ENCODE results near the gene ITPR2.
"Not testable (repeated sequence)": the region's sequence is repeated elsewhere in the genome, so short reads cannot be mapped to it uniquely, and the experiment has no call there.

Gene ITPR2

GRCh38 chr12:26327975-26328644, 504.9 kb downstream of the ITPR2 start:
- in situ Hi-C loops (cut with HindIII; ENCODE audit: low sequenced_read_pairs) = no loop called here

- in situ Hi-C loops (cut with HindIII; ENCODE audit: low sequenced_read_pairs) = no loop called here
Measured at GRCh38 chr12:26323673-26324072, 509.3 kb downstream of the ITPR2 start.

- in situ Hi-C loops (cut with HindIII; ENCODE audit: low sequenced_read_pairs) = no loop called here
Measured at GRCh38 chr12:26319511-26319910, 513.5 kb downstream of the ITPR2 start.

GRCh38 chr12:26318661-26319068, 514.3 kb downstream of the ITPR2 start:
- in situ Hi-C loops (cut with HindIII; ENCODE audit: low sequenced_read_pairs) = no loop called here

GRCh38 chr12:26317942-26318575, 514.9 kb downstream of the ITPR2 start:
- in situ Hi-C loops (cut with HindIII; ENCODE audit: low sequenced_read_pairs) = no loop called here

- in situ Hi-C loops (cut with HindIII; ENCODE audit: low sequenced_read_pairs) = not testable (repeated sequence)
Measured at GRCh38 chr12:26314103-26314502, 518.9 kb downstream of the ITPR2 start.

GRCh38 chr12:26310489-26310888, 522.5 kb downstream of the ITPR2 start:
- in situ Hi-C loops (cut with HindIII; ENCODE audit: low sequenced_read_pairs) = not testable (repeated sequence)

- in situ Hi-C loops (cut with HindIII; ENCODE audit: low sequenced_read_pairs) = no loop called here
Measured at GRCh38 chr12:26309634-26310033, 523.4 kb downstream of the ITPR2 start.

- in situ Hi-C loops (cut with HindIII; ENCODE audit: low sequenced_read_pairs) = no loop called here
Measured at GRCh38 chr12:26304273-26304672, 528.7 kb downstream of the ITPR2 start.

- in situ Hi-C loops (cut with HindIII; ENCODE audit: low sequenced_read_pairs) = no loop called here
Measured at GRCh38 chr12:26303418-26303817, 529.6 kb downstream of the ITPR2 start.

GRCh38 chr12:26302776-26303175, 530.2 kb downstream of the ITPR2 start:
- in situ Hi-C loops (cut with HindIII; ENCODE audit: low sequenced_read_pairs) = no loop called here

GRCh38 chr12:26299751-26300150, 533.2 kb downstream of the ITPR2 start:
- in situ Hi-C loops (cut with HindIII; ENCODE audit: low sequenced_read_pairs) = no loop called here

- in situ Hi-C loops (cut with HindIII; ENCODE audit: low sequenced_read_pairs) = no loop called here
Measured at GRCh38 chr12:26298785-26299621, 534.0 kb downstream of the ITPR2 start.

GRCh38 chr12:26297396-26298070, 535.5 kb downstream of the ITPR2 start:
- in situ Hi-C loops (cut with HindIII; ENCODE audit: low sequenced_read_pairs) = no loop called here

GRCh38 chr12:26295001-26295400, 538.0 kb downstream of the ITPR2 start:
- in situ Hi-C loops (cut with HindIII; ENCODE audit: low sequenced_read_pairs) = no loop called here

GRCh38 chr12:26293612-26294011, 539.4 kb downstream of the ITPR2 start:
- in situ Hi-C loops (cut with HindIII; ENCODE audit: low sequenced_read_pairs) = no loop called here

- in situ Hi-C loops (cut with HindIII; ENCODE audit: low sequenced_read_pairs) = no loop called here
Measured at GRCh38 chr12:26292596-26292995, 540.4 kb downstream of the ITPR2 start.

- in situ Hi-C loops (cut with HindIII; ENCODE audit: low sequenced_read_pairs) = no loop called here
Measured at GRCh38 chr12:26290565-26290964, 542.4 kb downstream of the ITPR2 start.

- in situ Hi-C loops (cut with HindIII; ENCODE audit: low sequenced_read_pairs) = no loop called here
Measured at GRCh38 chr12:26287671-26288381, 545.2 kb downstream of the ITPR2 start.
